Activated naive CD4-positive, alpha-beta T cell treated with anti-CD3 and anti-CD28 coated beads, Interleukin-2, amount 10 ng/mL, durations not matched to agents 7 days and 5 days (primary cell): ENCODE results near the gene CAST.

Experiments used
- CTCF ChIA-PET: fragments of 350-600 bp; sonication (Branson Sonifier 250); formaldehyde crosslinking; loops from one replicate; lab custom pipeline; 2021; ENCODE audit warnings: antibody characterized with exemption; lab: Charles Lee
- DNase-seq: peaks from one replicate; pipeline ENCODE4 v3.0.0-alpha.2; 2020
- H3K27ac Mint-ChIP-seq: one replicate; pipeline ENCODE4 v1.8.0; 2021; ENCODE audit warnings: mild to moderate bottlenecking, moderate library complexity, mixed read lengths
- H3K27me3 Mint-ChIP-seq: one replicate; pipeline ENCODE4 v1.8.0; 2021; ENCODE audit warnings: mild to moderate bottlenecking, mixed read lengths
- H3K36me3 Mint-ChIP-seq: one replicate; pipeline ENCODE4 v1.8.0; 2021; ENCODE audit warnings: mixed read lengths
- H3K4me1 Mint-ChIP-seq: one replicate; pipeline ENCODE4 v1.8.0; 2021; ENCODE audit warnings: mixed read lengths
- H3K4me3 Mint-ChIP-seq: one replicate; pipeline ENCODE4 v1.8.0; 2021; ENCODE audit warnings: mild to moderate bottlenecking, moderate library complexity, mixed read lengths
- H3K9me3 Mint-ChIP-seq: one replicate; pipeline ENCODE4 v1.8.0; 2021; ENCODE audit warnings: mixed read lengths

CAST gene

DNA sequence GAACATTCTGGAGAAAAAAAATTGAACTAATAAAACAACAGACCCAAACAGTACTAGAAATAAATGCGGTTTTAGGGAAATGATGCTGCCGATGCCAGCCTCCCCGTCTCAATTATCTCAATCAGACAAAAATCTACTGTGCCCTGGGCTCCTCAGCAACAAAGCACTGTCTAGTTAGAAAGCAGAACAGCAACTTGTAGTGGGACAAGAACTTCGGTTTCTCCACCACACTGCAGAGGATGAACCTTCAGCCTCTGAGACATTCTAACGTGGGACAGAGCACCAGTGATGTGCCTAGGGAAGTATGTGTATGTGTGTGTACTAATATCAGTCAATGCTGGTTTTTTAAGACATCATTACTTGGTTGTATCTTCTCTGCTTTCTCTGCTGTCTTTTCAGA, 11.1 kb upstream of the CAST start:
- Mint-ChIP-seq H3K4me3 (no peak overlapping the region), H3K27ac (no peak overlapping the region), H3K9me3 (no peaks in the 10 kb centered on the region), H3K36me3 (no peaks in the 10 kb centered on the region), H3K27me3 (peaks cover 47% of the 10 kb centered on the region), H3K4me1 (peaks cover 19% of the 10 kb centered on the region)
- DNase-seq = no peak
- CTCF ChIA-PET = no interaction called here

DNA sequence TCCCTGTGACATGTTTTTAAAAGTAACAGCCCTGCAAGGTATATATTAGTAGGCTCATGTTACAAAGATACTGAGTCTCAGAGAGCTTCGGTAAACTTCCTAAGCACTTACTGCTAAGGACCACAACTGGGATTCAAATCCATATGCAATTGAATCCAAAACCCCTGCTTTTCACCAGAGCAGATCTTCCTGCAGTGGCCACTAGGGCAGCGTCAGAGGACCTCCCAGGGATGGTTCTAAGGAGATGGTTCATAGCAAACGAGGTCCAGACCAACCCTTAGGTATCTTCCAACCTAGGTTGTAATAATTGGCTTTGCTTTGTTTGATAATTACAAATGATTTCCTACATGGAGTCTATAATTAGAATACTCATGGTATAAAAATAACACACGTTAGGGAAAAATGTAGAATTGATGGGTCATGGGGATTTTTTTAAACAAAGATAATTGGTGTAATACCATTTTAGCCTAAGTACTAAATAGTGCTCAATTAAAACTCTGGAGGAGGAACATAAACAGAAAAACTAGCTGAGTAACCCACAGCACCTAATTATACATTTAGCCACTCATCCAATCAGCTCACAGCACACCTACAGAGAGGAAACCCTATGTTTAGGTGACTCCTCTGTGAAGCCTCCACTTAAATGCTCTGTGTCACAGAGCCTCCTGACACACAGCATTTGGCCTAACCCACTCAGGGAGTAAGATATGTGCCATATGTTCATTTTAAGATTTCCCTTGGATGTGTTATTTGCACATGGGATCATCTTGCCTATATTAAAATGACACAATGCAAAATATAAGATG, 10.0 kb upstream of the CAST start:
- Mint-ChIP-seq H3K27ac (no peak overlapping the region), H3K9me3 (no peaks in the 10 kb centered on the region), H3K36me3 (no peaks in the 10 kb centered on the region), H3K4me3 (no peak overlapping the region), H3K4me1 (peaks cover 30% of the 10 kb centered on the region), H3K27me3 (peaks cover 50% of the 10 kb centered on the region)
- DNase-seq = peak; percentile 28
- CTCF ChIA-PET = no interaction called here

DNA sequence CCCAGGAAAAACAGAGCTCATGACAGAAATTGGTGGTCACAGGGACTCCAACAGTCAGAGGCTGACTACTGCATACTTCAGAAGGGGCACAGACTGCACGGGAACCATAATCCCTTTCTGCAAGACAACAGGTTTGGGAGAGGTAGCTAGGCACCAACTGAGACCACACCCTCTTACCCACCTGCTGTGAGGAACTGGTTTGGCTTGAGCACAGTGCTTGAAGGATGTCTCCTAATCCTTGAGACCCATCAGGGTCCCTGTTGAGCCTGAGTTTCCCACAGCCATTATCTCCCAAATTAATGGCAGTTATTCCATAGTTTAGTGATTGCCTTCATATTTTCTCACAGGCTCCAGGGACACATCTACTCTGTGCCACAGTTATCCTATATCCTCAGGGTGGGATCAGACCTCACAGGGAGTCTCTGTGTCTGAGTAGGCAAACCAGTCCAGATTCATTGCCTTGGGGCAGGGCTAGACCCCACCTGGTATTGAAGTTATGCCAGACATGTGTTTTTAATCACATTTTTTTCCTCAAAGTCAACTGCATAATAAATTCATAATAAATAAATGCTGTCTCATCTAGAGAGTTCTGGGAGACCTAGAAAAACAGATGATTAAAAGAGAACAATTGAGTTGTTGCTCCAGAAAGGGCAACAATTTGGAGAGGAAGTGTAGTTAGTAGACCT, 9.3 kb upstream of the CAST start:
- no peak overlapping the region for H3K27ac Mint-ChIP-seq
- H3K27me3 Mint-ChIP-seq = peaks cover 57% of the 10 kb centered on the region
- DNase-seq = no peak
- H3K4me1 Mint-ChIP-seq = peaks cover 35% of the 10 kb centered on the region
- H3K4me3 Mint-ChIP-seq = no peak overlapping the region
- no peaks in the 10 kb centered on the region for H3K9me3 Mint-ChIP-seq
- CTCF ChIA-PET = interaction anchor here (1.3 kb wide), 1 partner anchor 39 kb away, joined by 3 read pairs; no protein-coding TSS in a partner anchor
- H3K36me3 Mint-ChIP-seq = no peaks in the 10 kb centered on the region

DNA sequence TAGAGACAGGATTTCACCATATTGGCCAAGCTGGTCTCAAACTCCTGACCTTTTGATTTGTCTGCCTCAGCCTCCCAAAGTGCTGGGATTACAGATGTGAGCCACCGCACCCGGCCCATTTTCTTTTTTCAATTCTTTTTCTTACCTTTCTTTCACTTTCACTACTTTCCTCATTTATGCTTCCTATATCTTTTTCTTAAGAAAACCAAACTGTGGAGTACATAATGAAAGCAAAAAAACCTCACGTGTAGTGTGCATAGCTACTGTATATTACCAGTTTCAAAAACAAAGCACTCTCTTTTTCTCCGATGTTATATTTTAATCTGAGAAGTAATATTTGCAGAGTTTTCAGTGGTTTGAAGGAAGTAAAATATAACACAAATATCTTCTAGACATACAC, 8.0 kb upstream of the CAST start:
- H3K4me3 Mint-ChIP-seq = no peak overlapping the region

DNA sequence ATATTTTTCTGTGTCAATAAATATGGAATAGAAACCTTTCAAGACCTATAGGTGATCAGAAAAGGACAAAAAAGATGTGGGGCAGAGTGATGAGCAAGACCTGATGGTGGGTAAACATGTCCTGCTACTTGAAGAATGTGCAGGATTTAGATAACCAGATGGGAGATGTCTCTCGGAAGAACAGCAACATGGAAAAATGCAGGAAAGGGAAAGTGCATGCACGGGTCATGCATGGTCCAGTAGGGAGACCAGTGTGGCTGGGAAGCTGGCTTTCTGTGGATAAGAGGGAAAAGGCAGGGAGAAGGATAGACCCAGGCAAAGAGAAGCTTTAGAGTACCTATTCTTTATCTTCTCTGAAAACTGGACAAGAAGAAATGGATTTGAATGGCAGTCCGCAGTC, 7.1 kb upstream of the CAST start:
- CTCF ChIA-PET = interaction anchor here (2.2 kb wide), 1 partner anchor 40 kb away, joined by 6 read pairs; no protein-coding TSS in a partner anchor

More for the DNA sequence above, 8.0 kb upstream of the CAST start:
- H3K27me3 Mint-ChIP-seq = peaks cover 62% of the 10 kb centered on the region
- H3K4me1 Mint-ChIP-seq = peaks cover 35% of the 10 kb centered on the region
- H3K36me3 Mint-ChIP-seq = no peaks in the 10 kb centered on the region
- CTCF ChIA-PET = interaction anchor here (0.6 to 1.3 kb wide), 2 partner anchors 31 to 37 kb away, joined by 3 read pairs; no protein-coding TSS in a partner anchor
- no peak for DNase-seq
- no peaks in the 10 kb centered on the region for H3K9me3 Mint-ChIP-seq
- H3K27ac Mint-ChIP-seq = no peak overlapping the region

DNA sequence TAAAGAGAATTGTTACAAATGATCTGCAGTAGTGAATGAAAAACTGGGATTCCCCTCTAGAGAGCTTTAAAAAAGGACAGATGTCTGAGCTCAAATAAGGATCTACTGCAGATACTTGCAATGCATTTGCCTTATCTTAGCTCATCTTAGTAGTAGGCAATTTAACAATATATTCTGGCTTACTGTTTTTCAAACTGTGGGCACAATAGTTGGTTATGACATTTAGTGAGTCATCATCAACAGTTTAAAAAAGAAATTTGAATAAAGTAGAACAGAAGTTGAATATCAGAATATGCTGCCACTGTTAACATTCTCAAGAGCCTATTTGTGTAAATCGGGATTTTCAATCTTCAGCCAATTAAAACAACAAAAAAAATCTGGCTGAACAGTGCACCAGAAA, 6.7 kb upstream of the CAST start:
- Mint-ChIP-seq H3K27me3 (peaks cover 65% of the 10 kb centered on the region), H3K4me1 (peaks cover 41% of the 10 kb centered on the region), H3K9me3 (no peaks in the 10 kb centered on the region), H3K4me3 (no peak overlapping the region), H3K27ac (no peak overlapping the region), H3K36me3 (peaks cover 3% of the 10 kb centered on the region)
- CTCF ChIA-PET = interaction anchor here (2.2 kb wide), 1 partner anchor 41 kb away, joined by 6 read pairs; no protein-coding TSS in a partner anchor
- no peak for DNase-seq

More for the DNA sequence above, 7.1 kb upstream of the CAST start:
- H3K27ac Mint-ChIP-seq = no peak overlapping the region
- DNase-seq = no peak
- peaks cover 61% of the 10 kb centered on the region for H3K27me3 Mint-ChIP-seq
- H3K36me3 Mint-ChIP-seq = peaks cover 1% of the 10 kb centered on the region
- peaks cover 37% of the 10 kb centered on the region for H3K4me1 Mint-ChIP-seq
- no peak overlapping the region for H3K4me3 Mint-ChIP-seq
- H3K9me3 Mint-ChIP-seq = no peaks in the 10 kb centered on the region

DNA sequence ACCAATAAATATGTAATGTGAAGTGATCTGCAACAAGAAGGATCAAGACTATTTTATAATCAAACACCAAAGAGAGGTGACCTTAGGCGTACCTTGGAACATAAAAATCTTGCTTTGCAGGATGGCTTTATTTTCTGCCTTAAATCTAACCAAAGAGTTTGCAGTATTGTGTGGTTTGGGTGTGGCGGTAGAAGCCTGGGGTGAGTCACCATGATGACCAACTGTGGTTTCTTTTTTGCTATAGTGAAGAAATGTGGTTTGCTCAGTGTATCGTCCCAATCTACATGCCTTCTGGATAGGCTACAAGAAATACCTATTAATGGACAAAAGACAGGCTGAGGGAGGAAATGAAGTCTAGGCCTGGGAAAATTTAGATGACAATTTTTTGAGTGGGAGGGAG, 5.1 kb upstream of the CAST start:
- no peak overlapping the region for H3K4me3 Mint-ChIP-seq
- H3K9me3 Mint-ChIP-seq = no peaks in the 10 kb centered on the region
- H3K27ac Mint-ChIP-seq = peak overlapping the region; percentile 40
- CTCF ChIA-PET = interaction anchor here (2.2 kb wide), 1 partner anchor 42 kb away, joined by 6 read pairs; no protein-coding TSS in a partner anchor
- H3K4me1 Mint-ChIP-seq = peaks cover 53% of the 10 kb centered on the region
- H3K27me3 Mint-ChIP-seq = peaks cover 52% of the 10 kb centered on the region
- H3K36me3 Mint-ChIP-seq = peaks cover 3% of the 10 kb centered on the region
- peak; percentile 58 for DNase-seq

DNA sequence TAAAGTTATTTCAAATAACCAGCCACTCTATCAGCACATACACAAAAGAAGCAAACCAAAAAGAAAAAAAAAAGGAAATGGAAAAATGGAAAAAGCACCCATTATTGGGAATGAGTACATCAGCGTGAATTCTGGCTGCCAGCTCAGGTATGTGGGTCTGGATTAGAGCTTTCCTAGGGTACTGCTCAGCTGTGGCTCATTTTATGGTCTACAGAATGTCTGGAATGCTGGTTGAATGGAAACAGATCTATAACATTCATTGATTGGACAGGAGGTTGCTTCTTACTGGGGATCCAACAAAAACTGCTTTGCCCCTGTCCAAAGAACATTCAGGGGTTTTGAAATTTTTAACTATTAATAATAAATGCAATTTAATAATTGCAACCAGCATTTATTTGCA, 3.9 kb upstream of the CAST start:
- Mint-ChIP-seq H3K27me3 (peaks cover 47% of the 10 kb centered on the region), H3K4me1 (peaks cover 55% of the 10 kb centered on the region), H3K27ac (no peak overlapping the region), H3K9me3 (no peaks in the 10 kb centered on the region), H3K4me3 (no peak overlapping the region), H3K36me3 (peaks cover 6% of the 10 kb centered on the region)
- CTCF ChIA-PET = no interaction called here
- DNase-seq = no peak

DNA sequence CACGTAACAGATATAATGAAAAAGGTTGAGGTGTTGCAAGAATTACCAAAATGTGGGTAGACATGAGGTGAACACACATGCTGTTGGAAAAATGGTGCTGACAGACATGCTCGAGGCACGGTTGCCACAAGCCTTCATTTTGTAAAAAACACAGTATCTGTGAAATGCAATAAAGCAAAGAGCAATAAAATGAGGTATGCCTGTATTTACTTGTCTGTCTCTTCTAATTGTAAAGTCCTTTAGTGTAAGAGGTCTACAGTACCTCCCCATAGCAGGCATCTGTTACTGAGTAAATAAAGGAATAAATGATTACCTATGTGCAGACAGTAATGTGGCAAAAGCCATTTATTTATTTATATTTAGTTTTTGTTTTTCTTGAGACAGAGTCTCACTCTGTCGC, 3.0 kb upstream of the CAST start:
- DNase-seq = no peak
- H3K4me1 Mint-ChIP-seq = peaks cover 61% of the 10 kb centered on the region
- H3K27me3 Mint-ChIP-seq = peaks cover 41% of the 10 kb centered on the region
- no peak overlapping the region for H3K27ac Mint-ChIP-seq
- H3K9me3 Mint-ChIP-seq = no peaks in the 10 kb centered on the region
- no peak overlapping the region for H3K4me3 Mint-ChIP-seq
- peaks cover 8% of the 10 kb centered on the region for H3K36me3 Mint-ChIP-seq
- CTCF ChIA-PET = no interaction called here

DNA sequence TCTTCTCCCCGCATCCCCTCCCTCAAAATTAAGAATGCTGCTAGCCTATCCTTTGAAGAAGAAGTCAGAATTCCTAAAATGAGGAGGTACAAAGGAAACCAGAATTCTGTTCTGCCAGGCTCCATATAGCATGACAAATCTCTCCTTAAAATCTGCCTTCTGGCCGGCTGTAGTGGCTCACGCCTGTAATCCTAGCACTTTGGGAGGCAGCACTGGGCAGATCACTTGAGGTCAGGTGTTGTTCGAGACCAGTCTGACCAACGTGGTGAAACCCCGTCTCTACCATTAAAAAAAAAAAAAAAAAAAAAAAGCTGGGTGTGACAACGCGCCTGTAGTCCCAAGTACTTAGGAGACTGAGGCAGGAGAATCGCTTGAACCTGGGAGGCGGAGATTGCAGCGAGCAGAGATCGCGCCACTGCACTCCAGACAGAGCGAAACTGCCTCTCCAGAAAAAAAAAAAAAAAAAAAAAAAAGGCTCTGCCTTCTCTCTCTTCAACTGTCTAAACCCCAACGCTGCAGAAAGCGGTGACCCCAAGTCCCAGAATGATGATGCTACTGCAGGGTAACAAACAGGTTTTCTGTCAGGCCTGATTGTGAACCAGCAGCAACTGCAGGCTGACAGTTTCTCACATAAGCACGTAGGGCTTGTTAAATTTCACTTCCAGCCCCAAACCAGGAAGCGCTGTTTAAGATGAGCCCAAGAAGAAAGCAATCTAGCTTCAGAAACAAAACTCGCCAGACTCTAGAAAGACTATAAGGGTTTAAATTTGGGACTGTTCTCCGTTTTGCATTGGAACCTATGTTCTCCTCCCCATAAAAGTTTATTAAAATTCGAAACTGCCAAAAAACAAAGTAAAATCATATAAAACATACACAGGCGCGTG, 963 bp upstream of the CAST start:
- CTCF ChIA-PET = interaction anchor here (0.6 to 0.7 kb wide), 2 partner anchors 42 to 169 kb away, joined by 3 to 4 read pairs; no protein-coding TSS in a partner anchor
- DNase-seq = peak; percentile 64
- no peaks in the 10 kb centered on the region for H3K9me3 Mint-ChIP-seq
- H3K4me1 Mint-ChIP-seq = peaks cover 59% of the 10 kb centered on the region
- H3K36me3 Mint-ChIP-seq = peaks cover 12% of the 10 kb centered on the region
- peak overlapping the region; percentile 94 for H3K4me3 Mint-ChIP-seq
- H3K27me3 Mint-ChIP-seq = peaks cover 30% of the 10 kb centered on the region
- H3K27ac Mint-ChIP-seq = peak overlapping the region; percentile 99

DNA sequence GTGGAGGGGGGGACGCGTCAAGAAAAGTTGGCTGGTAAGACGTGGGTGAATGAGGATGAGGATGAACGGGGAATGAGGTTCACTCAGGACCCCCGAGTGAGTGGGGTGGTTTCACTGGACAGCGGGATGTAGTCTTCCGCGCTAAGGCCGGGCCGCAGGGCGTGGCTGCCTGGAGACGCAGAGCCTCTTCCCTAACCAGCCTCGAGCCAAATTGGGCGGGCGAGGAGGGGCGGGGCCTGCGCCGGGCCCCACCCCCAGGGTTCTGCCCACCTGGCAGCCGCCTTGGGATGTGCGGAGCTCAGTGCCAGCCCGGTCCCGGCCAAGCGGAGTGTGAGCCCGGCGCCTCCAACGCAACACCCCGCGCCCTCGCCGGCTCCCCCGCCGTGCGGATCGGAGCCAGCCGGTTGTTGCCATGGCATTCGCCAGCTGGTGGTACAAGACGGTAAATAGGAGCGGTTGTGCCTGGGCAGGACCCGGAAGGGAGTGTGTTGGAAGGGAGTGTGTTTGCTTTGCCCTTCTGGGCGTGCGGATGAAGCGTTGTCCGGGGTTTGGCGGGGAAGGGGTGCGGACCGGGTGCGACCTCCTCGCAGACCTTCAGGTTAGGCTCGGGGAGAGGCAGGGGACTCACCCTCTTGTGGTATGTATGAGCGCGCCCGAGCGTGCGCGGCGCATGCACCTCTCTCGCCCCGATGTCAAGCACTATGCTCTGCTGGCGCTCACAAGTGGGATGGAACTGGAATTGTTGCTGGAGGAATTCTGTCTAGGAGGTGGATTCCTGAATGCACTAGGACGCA, 746 bp downstream of the CAST start:
- peak; percentile 89 for DNase-seq
- peak overlapping the region; percentile 94 for H3K4me3 Mint-ChIP-seq
- peak overlapping the region; percentile 99 for H3K27ac Mint-ChIP-seq
- H3K9me3 Mint-ChIP-seq = no peaks in the 10 kb centered on the region
- H3K36me3 Mint-ChIP-seq = peaks cover 12% of the 10 kb centered on the region
- H3K4me1 Mint-ChIP-seq = peaks cover 47% of the 10 kb centered on the region
- peaks cover 17% of the 10 kb centered on the region for H3K27me3 Mint-ChIP-seq
- CTCF ChIA-PET = interaction anchor here (0.5 to 2.2 kb wide), 5 partner anchors 11 to 132 kb away, joined by 3 to 6 read pairs (median 4); no protein-coding TSS in a partner anchor

DNA sequence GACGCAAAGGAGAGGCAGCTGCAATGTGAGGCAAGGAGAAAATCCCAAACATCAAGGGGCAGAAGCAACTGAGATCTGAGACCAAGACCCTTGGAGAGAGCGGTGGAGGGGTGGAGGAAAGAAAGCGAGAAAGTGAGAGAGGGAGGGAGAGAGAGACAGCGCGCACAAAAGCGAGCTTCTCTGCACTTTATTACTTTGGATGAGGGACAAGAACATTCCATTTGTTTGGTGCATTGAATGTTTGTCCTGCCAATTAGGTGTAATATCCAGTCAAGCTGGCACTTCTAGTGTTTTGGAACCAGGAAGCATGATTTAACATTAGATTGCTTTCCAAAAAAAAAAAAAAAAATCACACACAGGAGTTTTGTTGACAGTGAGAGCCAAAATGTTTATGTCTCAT, 1.4 kb downstream of the CAST start:
- CTCF ChIA-PET = interaction anchor here (0.5 to 2.2 kb wide), 4 partner anchors 10 to 520 kb away, joined by 3 to 6 read pairs (median 3); no protein-coding TSS in a partner anchor
- H3K9me3 Mint-ChIP-seq = no peaks in the 10 kb centered on the region
- H3K4me1 Mint-ChIP-seq = peaks cover 54% of the 10 kb centered on the region
- peak overlapping the region; percentile 94 for H3K4me3 Mint-ChIP-seq
- H3K36me3 Mint-ChIP-seq = peaks cover 14% of the 10 kb centered on the region
- no peak for DNase-seq
- H3K27me3 Mint-ChIP-seq = peaks cover 13% of the 10 kb centered on the region
- H3K27ac Mint-ChIP-seq = no peak overlapping the region

DNA sequence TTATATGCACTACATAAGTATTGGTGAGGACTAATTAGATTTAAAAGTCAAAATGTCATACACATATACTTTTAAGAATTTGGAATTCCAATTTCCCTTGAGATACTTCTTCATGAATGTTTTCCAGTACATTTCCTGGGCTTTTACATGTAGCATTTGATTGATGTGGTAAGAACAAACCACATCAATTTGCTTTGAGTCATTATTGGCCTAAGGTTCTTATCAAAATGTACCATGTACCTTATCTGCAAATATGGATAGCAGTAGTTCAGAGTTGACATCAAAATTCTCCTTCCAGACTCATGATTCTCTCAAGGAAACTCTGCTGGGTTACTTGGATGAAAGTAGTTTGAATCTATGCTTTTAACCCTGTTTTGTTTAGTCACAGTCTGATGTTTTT, 2.5 kb downstream of the CAST start:
- H3K27ac Mint-ChIP-seq = no peak overlapping the region
- peaks cover 14% of the 10 kb centered on the region for H3K36me3 Mint-ChIP-seq
- H3K27me3 Mint-ChIP-seq = peaks cover 13% of the 10 kb centered on the region
- no peak overlapping the region for H3K4me3 Mint-ChIP-seq
- CTCF ChIA-PET = no interaction called here
- H3K9me3 Mint-ChIP-seq = no peaks in the 10 kb centered on the region
- peaks cover 54% of the 10 kb centered on the region for H3K4me1 Mint-ChIP-seq
- no peak for DNase-seq
